SU-DHL-6 (cell line): ENCODE results near the gene KMT2A.

Experiments used
- H2AFZ ChIP-seq: fragments of 200-600 bp; sonication (generic); 2 replicates; pipeline ENCODE4 v1.6.1; 2014; ENCODE audit warnings: low read depth, mild to moderate bottlenecking, moderate library complexity, mixed read lengths, antibody characterized with exemption, low read length; ENCODE audit not compliant: severe bottlenecking
- H3F3A ChIP-seq: fragments of 200-600 bp; shearing (Covaris generic); 2 replicates; pipeline ENCODE4 v1.6.0; 2016; ENCODE audit warnings: antibody characterized with exemption, mild to moderate bottlenecking; ENCODE audit not compliant: insufficient read depth
- H3K27ac ChIP-seq: fragments of 200-600 bp; sonication (generic); 2 replicates; pipeline ENCODE4 v1.5.1; 2016; ENCODE audit warnings: low read depth, mild to moderate bottlenecking, low read length, moderate library complexity, mixed read lengths
- H3K27me3 ChIP-seq: fragments of 200-600 bp; sonication (generic), shearing (Covaris generic); 2 replicates; pipeline ENCODE4 v1.6.0; 2014; ENCODE audit warnings: mild to moderate bottlenecking, low read length
- H3K36me3 ChIP-seq: fragments of 200-600 bp; sonication (generic); 2 replicates; pipeline ENCODE4 v1.6.1; 2014; ENCODE audit warnings: mild to moderate bottlenecking, low read length, mixed read lengths
- H3K4me2 ChIP-seq: fragments of 300-600, 200-600 bp; shearing (Covaris generic), sonication (generic); 2 replicates; pipeline ENCODE4 v1.6.0; 2014; ENCODE audit warnings: low read length, low read depth, mild to moderate bottlenecking; ENCODE audit not compliant: poor library complexity, severe bottlenecking
- H3K4me3 ChIP-seq: fragments of 200-600 bp; sonication (generic); 2 replicates; pipeline ENCODE4 v1.5.1; 2014; ENCODE audit warnings: antibody characterized with exemption, low read length, mild to moderate bottlenecking, mixed read lengths; ENCODE audit not compliant: insufficient read depth, poor library complexity, severe bottlenecking
- H3K79me2 ChIP-seq: fragments of 200-600 bp; sonication (generic); 2 replicates; pipeline ENCODE4 v1.6.1; 2014; ENCODE audit warnings: mild to moderate bottlenecking, low read length, moderate library complexity; ENCODE audit not compliant: insufficient read depth
- H3K9ac ChIP-seq: fragments of 200-600 bp; sonication (generic); 2 replicates; pipeline ENCODE4 v1.7.0; 2014; ENCODE audit warnings: mild to moderate bottlenecking, low read length
- H3K9me2 ChIP-seq: fragments of 200-600 bp; sonication (generic); replicated peaks from 2 replicates; pipeline ENCODE4 v1.6.1; 2014; ENCODE audit warnings: low read length; ENCODE audit not compliant: insufficient read depth
- H3K9me3 ChIP-seq: fragments of 200-600 bp; sonication (generic); 2 replicates; pipeline ENCODE4 v1.6.1; 2014; ENCODE audit warnings: low read length, mixed read lengths; ENCODE audit not compliant: insufficient read depth
- H4K20me1 ChIP-seq: fragments of 200-600 bp; sonication (generic); 2 replicates; pipeline ENCODE4 v1.6.1; 2014; ENCODE audit warnings: low read depth, mild to moderate bottlenecking, antibody characterized with exemption, low read length, moderate library complexity, mixed read lengths
- CTCF ChIP-seq: fragments of 200-600 bp; sonication (generic); IDR thresholded peaks from one replicate; pipeline ENCODE4 v1.5.1; 2017; ENCODE audit warnings: antibody characterized with exemption, mild to moderate bottlenecking, low read length, moderate library complexity; ENCODE audit not compliant: insufficient read depth, poor library complexity, severe bottlenecking
- EZH2phosphoT487 ChIP-seq: fragments of 200-600 bp; sonication (generic), shearing (Covaris generic); conservative IDR thresholded peaks from 2 replicates; pipeline ENCODE4 v1.6.1; 2018; ENCODE audit warnings: mild to moderate bottlenecking, antibody characterized with exemption, low read length, moderate library complexity, mixed read lengths

KMT2A gene

GRCh38 chr11:118527109-118527508, 90.8 kb downstream of the KMT2A start, which contains the start of gene TTC36:
Gene TTC36, plus strand, starts transcription at chr11:118527474. Its CDS starts 21 bp downstream, at chr11:118527495.
- TF ChIP-seq CTCF = no peak
- TF ChIP-seq EZH2phosphoT487 = no peak
- H3F3A ChIP-seq = peaks cover 10% of the 10 kb centered on the region; the same call in 1 of the 2 replicates
- no peaks in the 10 kb centered on the region for H3K27me3 ChIP-seq
- H3K9me2 ChIP-seq = no peaks in the 10 kb centered on the region
- no peak within 1 kb of the TSS for H3K9ac ChIP-seq
- H2AFZ ChIP-seq = no peak within 1 kb of the TSS
- H3K4me3 ChIP-seq = no peak within 1 kb of the TSS
- no peak within 1 kb of the TSS for H3K4me2 ChIP-seq
- no peaks in the 10 kb centered on the region for H4K20me1 ChIP-seq
- H3K27ac ChIP-seq = no peak within 1 kb of the TSS
- no peaks in the 10 kb centered on the region for H3K9me3 ChIP-seq
- no peaks in the 10 kb centered on the region for H3K79me2 ChIP-seq
- H3K36me3 ChIP-seq = 0 out of 2 replicates have a peak, but pooled peaks cover 1% of the 10 kb centered on the region

GRCh38 chr11:118528511-118528910, 92.2 kb downstream of the KMT2A start:
- no peaks in the 10 kb centered on the region for H3K27me3 ChIP-seq
- no peaks in the 10 kb centered on the region for H4K20me1 ChIP-seq
- no peak overlapping the region for H3K4me2 ChIP-seq
- H3F3A ChIP-seq = peaks cover 10% of the 10 kb centered on the region; the same call in 1 of the 2 replicates
- no peaks in the 10 kb centered on the region for H3K79me2 ChIP-seq
- H3K27ac ChIP-seq = no peak overlapping the region
- no peaks in the 10 kb centered on the region for H3K36me3 ChIP-seq
- no peak for TF ChIP-seq EZH2phosphoT487
- TF ChIP-seq CTCF = no peak
- H3K4me3 ChIP-seq = no peak overlapping the region
- H3K9me3 ChIP-seq = no peaks in the 10 kb centered on the region
- no peak overlapping the region for H3K9ac ChIP-seq
- H3K9me2 ChIP-seq = no peaks in the 10 kb centered on the region
- no peak overlapping the region for H2AFZ ChIP-seq

- Histone ChIP-seq H3K4me2 (peak overlapping the region; percentile 62), H3K9me3 (no peaks in the 10 kb centered on the region), H3K9me2 (no peaks in the 10 kb centered on the region), H3K4me3 (peak overlapping the region; percentile 86), H3K27ac (no peak overlapping the region), H3K27me3 (no peaks in the 10 kb centered on the region), H4K20me1 (no peaks in the 10 kb centered on the region), H3K79me2 (no peaks in the 10 kb centered on the region), H3K36me3 (no peaks in the 10 kb centered on the region), H3K9ac (peak overlapping the region; percentile 62; the same call in 1 of the 2 replicates), H2AFZ (no peak overlapping the region), H3F3A (peaks cover 10% of the 10 kb centered on the region; the same call in 1 of the 2 replicates)
- no peak for TF ChIP-seq CTCF
- TF ChIP-seq EZH2phosphoT487 = no peak
These were observed 93.4 kb downstream of the KMT2A start for GRCh38 chr11:118529584-118530175.
